OCI-LY7 (cell line): ENCODE measurements around the gene LVRN.

Source experiments
- EZH2phosphoT487 ChIP-seq: fragments of 200-600 bp; sonication (generic); IDR thresholded peaks from 2 replicates; pipeline ENCODE4 v1.6.1; 2018; ENCODE audit warnings: low read depth, borderline replicate concordance, mild to moderate bottlenecking, mixed run types, antibody characterized with exemption, low read length, moderate library complexity, mixed read lengths
- TF ChIP-seq, protein P1 (sequence below): fragments of 200-600 bp; sonication (generic); conservative IDR thresholded peaks from 2 replicates; pipeline ENCODE4 v1.5.1; 2014; ENCODE audit warnings: mild to moderate bottlenecking, antibody characterized with exemption, low read length, moderate library complexity, mixed read lengths

- TF ChIP-seq, protein P1, sequence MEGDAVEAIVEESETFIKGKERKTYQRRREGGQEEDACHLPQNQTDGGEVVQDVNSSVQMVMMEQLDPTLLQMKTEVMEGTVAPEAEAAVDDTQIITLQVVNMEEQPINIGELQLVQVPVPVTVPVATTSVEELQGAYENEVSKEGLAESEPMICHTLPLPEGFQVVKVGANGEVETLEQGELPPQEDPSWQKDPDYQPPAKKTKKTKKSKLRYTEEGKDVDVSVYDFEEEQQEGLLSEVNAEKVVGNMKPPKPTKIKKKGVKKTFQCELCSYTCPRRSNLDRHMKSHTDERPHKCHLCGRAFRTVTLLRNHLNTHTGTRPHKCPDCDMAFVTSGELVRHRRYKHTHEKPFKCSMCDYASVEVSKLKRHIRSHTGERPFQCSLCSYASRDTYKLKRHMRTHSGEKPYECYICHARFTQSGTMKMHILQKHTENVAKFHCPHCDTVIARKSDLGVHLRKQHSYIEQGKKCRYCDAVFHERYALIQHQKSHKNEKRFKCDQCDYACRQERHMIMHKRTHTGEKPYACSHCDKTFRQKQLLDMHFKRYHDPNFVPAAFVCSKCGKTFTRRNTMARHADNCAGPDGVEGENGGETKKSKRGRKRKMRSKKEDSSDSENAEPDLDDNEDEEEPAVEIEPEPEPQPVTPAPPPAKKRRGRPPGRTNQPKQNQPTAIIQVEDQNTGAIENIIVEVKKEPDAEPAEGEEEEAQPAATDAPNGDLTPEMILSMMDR: no peak
- TF ChIP-seq EZH2phosphoT487: no peak
These were observed 21.2 kb downstream of the LVRN start for GRCh38 chr5:115983519-115983918.
